HG02571 (cell line): Measurements from ENCODE around the gene VSTM4.

ENCODE experiments used
- ATAC-seq: cut with Tn5 transposase; IDR thresholded peaks from one replicate; pipeline ENCODE4 v1.9.1; 2021; ENCODE audit warnings: mild to moderate bottlenecking, moderate library complexity; ENCODE audit not compliant: unreplicated experiment

The VSTM4 gene

GRCh38 chr10:49010295-49010694, 105.0 kb downstream of the VSTM4 start:
- no peak for ATAC-seq

- no peak for ATAC-seq
Observed at GRCh38 chr10:49009199-49009979, 105.9 kb downstream of the VSTM4 start.

GRCh38 chr10:49008505-49009198, 106.7 kb downstream of the VSTM4 start:
- no peak for ATAC-seq

- no peak for ATAC-seq
Observed at GRCh38 chr10:49008091-49008490, 107.2 kb downstream of the VSTM4 start.

GRCh38 chr10:49007129-49007528, 108.2 kb downstream of the VSTM4 start:
- ATAC-seq, result no peak

GRCh38 chr10:49005270-49005669, 110.1 kb downstream of the VSTM4 start:
- no peak for ATAC-seq

GRCh38 chr10:49001870-49002672, 113.3 kb downstream of the VSTM4 start:
- no peak for ATAC-seq

GRCh38 chr10:49001402-49001801, 113.9 kb downstream of the VSTM4 start:
- no peak for ATAC-seq

GRCh38 chr10:49000437-49001398, 114.6 kb downstream of the VSTM4 start:
- ATAC-seq, result no peak

GRCh38 chr10:48999346-48999745, 116.0 kb downstream of the VSTM4 start:
- no peak for ATAC-seq

- ATAC-seq, result no peak
Observed at GRCh38 chr10:48996329-48996728, 119.0 kb downstream of the VSTM4 start.

GRCh38 chr10:48993627-48994026, 121.7 kb downstream of the VSTM4 start:
- no peak for ATAC-seq

- no peak for ATAC-seq
Observed at GRCh38 chr10:48990226-48990625, 125.1 kb downstream of the VSTM4 start.

GRCh38 chr10:48985621-48986158, 129.6 kb downstream of the VSTM4 start:
- no peak for ATAC-seq

- no peak for ATAC-seq
Observed at GRCh38 chr10:48983648-48984351, 131.5 kb downstream of the VSTM4 start.

- ATAC-seq, result no peak
Observed at GRCh38 chr10:48982584-48982983, 132.7 kb downstream of the VSTM4 start.

- ATAC-seq, result no peak
Observed at GRCh38 chr10:48981310-48981907, 133.9 kb downstream of the VSTM4 start.

- ATAC-seq, result no peak
Observed at GRCh38 chr10:48978318-48978717, 137.0 kb downstream of the VSTM4 start.

- no peak for ATAC-seq
Observed at GRCh38 chr10:48976196-48976595, 139.1 kb downstream of the VSTM4 start.
